IPS-20b (cell line): ENCODE measurements around the gene RAET1G.
A peak's percentile ranks its signal among the peaks of the same experiment; 100 is the strongest.
"Not testable (repeated sequence)": the region's sequence is repeated elsewhere in the genome, so short reads cannot be mapped to it uniquely, and the experiment has no call there.

Source experiments
- H3K27ac ChIP-seq: one replicate; pipeline ENCODE4 v1.5.1; 2013; ENCODE audit warnings: low read length
- H3K27me3 ChIP-seq: 2 replicates; pipeline ENCODE4 v1.6.1; 2013; ENCODE audit warnings: mild to moderate bottlenecking, low read length, inconsistent platforms; ENCODE audit not compliant: insufficient read depth
- H3K36me3 ChIP-seq: 2 replicates; pipeline ENCODE4 v1.6.1; 2013; ENCODE audit warnings: low read depth, mild to moderate bottlenecking, inconsistent platforms, low read length, moderate library complexity; ENCODE audit not compliant: insufficient read depth
- H3K4me1 ChIP-seq: 2 replicates; pipeline ENCODE4 v1.6.1; 2013; ENCODE audit warnings: mild to moderate bottlenecking, control low read depth, inconsistent platforms, low read length, moderate library complexity; ENCODE audit not compliant: insufficient read depth
- H3K4me3 ChIP-seq: 2 replicates; pipeline ENCODE4 v1.5.1; 2013; ENCODE audit warnings: mild to moderate bottlenecking, low read length, inconsistent platforms
- H3K9ac ChIP-seq: 2 replicates; pipeline ENCODE4 v1.6.1; 2013; ENCODE audit warnings: low read depth, mild to moderate bottlenecking, inconsistent platforms, low read length, moderate library complexity
- H3K9me3 ChIP-seq: 2 replicates; pipeline ENCODE4 v1.6.1; 2013; ENCODE audit warnings: mild to moderate bottlenecking, low read depth, low read length, inconsistent platforms; ENCODE audit not compliant: insufficient read depth

RAET1G gene, protein sequence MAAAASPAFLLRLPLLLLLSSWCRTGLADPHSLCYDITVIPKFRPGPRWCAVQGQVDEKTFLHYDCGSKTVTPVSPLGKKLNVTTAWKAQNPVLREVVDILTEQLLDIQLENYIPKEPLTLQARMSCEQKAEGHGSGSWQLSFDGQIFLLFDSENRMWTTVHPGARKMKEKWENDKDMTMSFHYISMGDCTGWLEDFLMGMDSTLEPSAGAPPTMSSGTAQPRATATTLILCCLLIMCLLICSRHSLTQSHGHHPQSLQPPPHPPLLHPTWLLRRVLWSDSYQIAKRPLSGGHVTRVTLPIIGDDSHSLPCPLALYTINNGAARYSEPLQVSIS

DNA sequence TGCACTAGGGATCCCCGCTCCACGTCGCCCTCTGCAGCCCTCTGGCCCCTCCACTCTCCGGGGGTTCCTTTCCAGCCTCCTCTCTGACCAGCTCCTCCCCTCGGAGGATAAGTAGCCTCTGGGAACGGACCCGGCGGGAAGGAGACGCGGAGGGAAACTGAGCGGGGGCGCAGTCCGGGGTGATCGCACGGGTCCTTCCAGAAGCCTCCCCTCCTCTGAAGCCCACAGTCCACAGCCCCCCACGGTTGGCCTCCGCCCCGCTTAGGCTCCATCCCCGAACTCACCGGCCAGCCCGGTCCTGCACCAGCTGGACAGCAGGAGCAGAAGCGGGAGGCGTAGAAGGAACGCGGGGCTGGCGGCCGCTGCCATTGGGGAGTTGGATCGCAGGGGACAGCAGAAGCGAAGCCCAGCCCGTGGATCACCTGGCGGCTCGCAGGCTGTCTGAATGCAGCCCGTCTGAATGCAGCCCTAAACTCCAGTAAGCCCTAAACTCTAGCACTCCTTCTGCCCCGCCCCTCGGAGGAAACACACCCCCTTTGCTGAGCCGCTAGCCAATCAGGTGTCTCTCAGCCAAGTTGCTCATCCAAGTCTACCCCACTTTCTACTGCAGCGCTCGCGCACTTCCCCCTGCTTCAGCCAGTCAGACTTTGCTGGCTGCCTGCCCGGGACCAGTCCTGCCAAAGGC is at the start of gene RAET1G:
Gene RAET1G, minus strand, starts transcription at position 480 of the 685 bp plus-strand sequence. Its CDS starts 111 bp downstream, at position 369.
- no peaks in the 10 kb centered on the region; the same call in 1 of the 2 replicates for H3K9me3 ChIP-seq
- peaks cover 91% of the 10 kb centered on the region for H3K27me3 ChIP-seq
- no peak within 1 kb of the TSS for H3K9ac ChIP-seq
- no peaks in the 10 kb centered on the region for H3K4me1 ChIP-seq
- peak within 1 kb of the TSS; percentile 61 for H3K4me3 ChIP-seq
- H3K36me3 ChIP-seq = no peaks in the 10 kb centered on the region
- no peak within 1 kb of the TSS for H3K27ac ChIP-seq

DNA sequence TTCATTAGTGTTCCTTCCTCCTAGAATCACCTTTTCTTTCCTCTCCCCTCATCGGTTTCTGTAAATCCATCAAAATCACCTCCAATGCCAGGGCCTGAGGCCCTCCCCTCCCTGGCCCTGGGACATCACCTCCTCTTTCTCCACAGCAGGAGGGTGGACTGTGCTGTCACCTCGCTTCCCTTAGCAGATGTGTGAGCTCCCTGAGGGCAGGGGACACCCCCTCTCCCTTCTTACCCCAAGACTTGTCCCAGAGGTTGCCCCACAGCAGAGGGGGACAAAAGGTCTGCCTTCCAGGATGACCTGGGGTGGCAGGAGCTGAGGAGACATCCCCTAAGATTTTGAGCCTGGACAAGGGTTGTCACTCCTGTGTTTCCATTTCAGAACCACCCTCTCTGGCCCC is 46.7 kb upstream of the RAET1G start:
- no peak overlapping the region for H3K27ac ChIP-seq

DNA sequence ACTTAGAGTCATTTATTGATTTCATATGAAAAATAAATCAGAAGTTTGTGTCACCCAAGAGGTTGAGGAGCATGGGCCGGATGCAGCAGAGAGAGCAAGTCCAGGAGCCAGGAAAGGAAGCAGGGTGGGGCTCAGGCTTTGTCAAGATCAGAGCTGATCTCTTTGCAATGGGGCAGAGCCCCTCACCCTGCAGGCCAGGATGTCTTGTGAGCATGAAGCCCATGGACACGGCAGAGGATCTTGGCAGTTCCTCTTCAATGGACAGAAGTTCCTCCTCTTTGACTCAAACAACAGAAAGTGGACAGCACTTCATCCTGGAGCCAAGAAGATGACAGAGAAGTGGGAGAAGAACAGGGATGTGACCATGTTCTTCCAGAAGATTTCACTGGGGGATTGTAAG is 46.0 kb upstream of the RAET1G start:
- not testable (repeated sequence) for H3K9me3 ChIP-seq, H3K4me1 ChIP-seq, H3K36me3 ChIP-seq, H3K9ac ChIP-seq, H3K27ac ChIP-seq, H3K4me3 ChIP-seq
- peaks cover 98% of the 10 kb centered on the region for H3K27me3 ChIP-seq

More for the DNA sequence above, 46.7 kb upstream of the RAET1G start:
- H3K36me3 ChIP-seq = no peaks in the 10 kb centered on the region
- H3K27me3 ChIP-seq = peaks cover 98% of the 10 kb centered on the region
- no peaks in the 10 kb centered on the region for H3K4me1 ChIP-seq
- no peak overlapping the region for H3K4me3 ChIP-seq
- H3K9ac ChIP-seq = no peak overlapping the region
- H3K9me3 ChIP-seq = no peaks in the 10 kb centered on the region; the same call in 1 of the 2 replicates

DNA sequence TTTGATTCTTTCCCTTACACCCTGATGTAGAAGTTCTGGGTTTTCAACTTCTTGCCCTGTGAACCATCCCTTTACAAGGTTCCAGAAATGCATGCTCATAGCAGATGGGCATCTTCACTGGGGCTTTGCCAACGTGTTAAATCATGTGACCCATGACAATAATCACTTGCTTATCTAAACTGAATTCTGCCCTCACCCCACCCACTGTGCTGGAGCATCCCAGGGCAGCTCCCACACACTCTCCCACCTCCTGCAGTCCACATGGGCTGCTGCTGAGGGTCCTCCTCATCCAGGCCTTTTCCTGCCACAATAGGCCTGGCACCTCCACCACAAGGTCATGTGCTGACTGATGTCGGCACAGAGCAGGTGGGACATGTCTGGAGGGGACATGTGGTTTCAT is 45.1 kb upstream of the RAET1G start:
- H3K9ac ChIP-seq, H3K27ac ChIP-seq, H3K4me3 ChIP-seq, H3K4me1 ChIP-seq, H3K36me3 ChIP-seq, H3K9me3 ChIP-seq: not testable (repeated sequence)
- H3K27me3 ChIP-seq = peaks cover 98% of the 10 kb centered on the region

DNA sequence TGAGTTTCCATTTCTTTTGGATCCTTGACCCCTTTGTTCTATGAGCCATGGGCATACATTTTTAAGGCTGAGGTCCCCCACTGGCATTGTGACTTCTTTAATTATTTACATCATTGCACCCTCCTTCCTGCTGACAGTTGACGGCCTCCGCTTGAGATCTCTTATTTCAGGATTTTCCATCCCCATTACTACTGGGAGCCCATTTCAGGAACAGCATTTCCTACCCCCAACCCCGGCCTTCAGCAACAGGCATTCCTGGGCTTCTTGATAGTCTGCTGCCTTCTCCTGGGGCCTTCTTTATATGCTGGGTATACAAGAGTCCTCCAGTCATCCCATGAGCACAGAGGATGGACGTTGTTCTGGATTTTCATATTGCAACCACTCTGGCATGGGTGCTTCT is 44.7 kb upstream of the RAET1G start:
- no peak overlapping the region for H3K4me3 ChIP-seq
- 0 out of 2 replicates have a peak, but pooled peaks cover 3% of the 10 kb centered on the region for H3K4me1 ChIP-seq
- peaks cover 98% of the 10 kb centered on the region for H3K27me3 ChIP-seq

DNA sequence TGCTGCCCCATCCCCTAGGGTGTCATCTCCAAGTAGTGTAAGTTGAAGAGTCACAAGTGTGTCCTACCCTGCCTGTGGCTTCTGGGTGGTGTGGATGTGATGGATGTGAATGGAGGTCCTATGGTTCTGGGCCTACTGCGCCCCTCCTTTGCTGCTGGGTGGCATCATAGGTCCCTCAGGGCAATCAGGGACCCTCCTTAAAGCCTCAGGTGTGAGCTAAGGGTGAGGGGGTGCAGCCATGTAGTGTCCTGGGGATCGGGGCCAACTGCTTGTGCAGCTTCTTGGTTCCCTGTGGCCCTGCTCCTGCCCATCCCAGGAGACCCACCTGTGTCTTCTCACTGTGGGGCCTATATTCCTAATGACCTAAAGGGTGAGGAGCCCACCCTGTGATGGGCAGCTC is 43.4 kb upstream of the RAET1G start:
- not testable (repeated sequence) for H3K36me3 ChIP-seq, H3K9me3 ChIP-seq, H3K27ac ChIP-seq, H3K4me1 ChIP-seq, H3K9ac ChIP-seq, H3K4me3 ChIP-seq
- peaks cover 100% of the 10 kb centered on the region for H3K27me3 ChIP-seq

More for the DNA sequence above, 44.7 kb upstream of the RAET1G start:
- Histone ChIP-seq H3K9ac (no peak overlapping the region), H3K9me3 (no peaks in the 10 kb centered on the region; the same call in 1 of the 2 replicates), H3K36me3 (no peaks in the 10 kb centered on the region), H3K27ac (no peak overlapping the region)

DNA sequence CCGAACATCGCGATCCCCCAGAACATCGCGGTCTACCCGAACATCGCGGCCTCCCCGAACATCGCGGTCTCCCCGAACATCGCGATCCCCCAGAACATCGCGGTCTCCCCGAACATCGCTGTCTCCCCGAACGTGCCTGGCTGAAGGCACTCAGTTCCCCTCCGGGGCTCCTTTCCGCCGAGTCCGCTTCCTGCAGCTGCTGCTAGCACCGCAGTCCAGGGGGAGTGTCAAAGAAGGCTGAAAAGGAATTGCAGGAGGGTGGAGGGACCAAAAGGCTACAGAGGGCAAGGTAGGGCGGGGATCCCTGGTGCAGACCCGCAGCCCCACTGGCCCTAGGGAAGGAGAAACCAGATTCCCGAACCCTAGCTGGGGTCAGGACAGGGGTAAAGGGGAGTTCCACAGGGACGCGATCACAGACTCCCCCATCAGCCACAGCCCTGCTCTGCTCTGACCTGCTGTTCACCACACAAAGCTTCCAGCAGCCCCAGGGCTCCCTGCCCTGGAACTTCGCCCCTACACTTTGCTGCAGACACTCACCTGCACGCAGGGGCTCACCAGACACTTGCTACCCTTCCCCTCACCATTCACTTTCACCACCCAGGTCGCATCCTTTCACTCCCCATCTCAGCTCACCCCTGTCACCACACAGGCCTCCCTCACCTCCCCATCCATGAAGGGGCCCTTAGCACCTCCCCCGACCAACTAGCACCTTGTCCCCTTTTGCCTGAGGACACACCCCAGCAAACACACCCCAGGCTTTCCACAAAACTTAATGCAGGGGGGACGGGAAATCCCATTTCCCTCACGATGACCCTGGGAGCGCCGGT is 42.5 kb upstream of the RAET1G start:
- Histone ChIP-seq H3K9ac (no peak overlapping the region), H3K36me3 (no peaks in the 10 kb centered on the region), H3K27me3 (peaks cover 100% of the 10 kb centered on the region), H3K4me1 (0 out of 2 replicates have a peak, but pooled peaks cover 3% of the 10 kb centered on the region), H3K9me3 (no peaks in the 10 kb centered on the region; the same call in 1 of the 2 replicates), H3K4me3 (peak overlapping the region; percentile 83), H3K27ac (no peak overlapping the region)

DNA sequence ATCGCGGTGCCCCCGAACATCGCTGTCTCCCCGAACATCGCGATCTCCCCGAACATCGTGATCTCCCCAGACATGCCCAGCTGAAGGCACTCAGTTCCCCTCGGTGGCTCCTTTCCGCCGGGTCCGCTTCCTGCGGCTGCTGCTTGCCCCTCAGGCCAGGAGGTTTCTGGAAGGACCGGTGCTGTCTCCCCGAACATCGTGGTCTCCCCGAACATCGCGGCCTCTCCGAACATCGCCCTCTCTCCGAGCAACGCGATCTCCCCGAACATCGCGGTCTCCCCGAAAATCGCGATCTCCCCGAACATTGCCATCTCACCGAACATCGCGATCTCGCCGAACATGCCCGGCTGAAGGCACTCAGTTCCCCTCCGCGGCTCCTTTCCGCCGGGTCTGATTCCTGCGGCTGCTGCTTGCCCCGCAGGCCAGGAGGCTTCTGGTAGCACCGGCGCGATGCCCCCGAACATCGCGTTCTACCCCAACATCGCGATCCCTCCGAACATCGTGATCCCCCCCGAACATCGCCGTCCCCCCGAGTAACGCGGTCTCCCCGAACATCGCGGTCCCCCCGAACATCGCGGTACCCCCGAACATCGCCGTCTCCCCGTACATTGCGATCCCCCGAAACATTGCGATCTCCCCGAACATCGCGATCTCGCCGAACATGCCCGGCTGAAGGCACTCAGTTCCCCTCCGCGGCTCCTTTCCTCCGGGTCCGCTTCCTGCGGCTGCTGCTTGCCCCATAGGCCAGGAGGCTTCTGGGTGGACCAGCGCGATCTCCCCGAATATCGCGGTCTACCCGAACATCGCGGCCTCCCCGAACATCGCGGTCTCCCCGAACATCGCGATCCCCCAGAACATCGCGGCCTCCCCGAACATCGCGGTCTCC is 41.6 kb upstream of the RAET1G start:
- Histone ChIP-seq H3K4me3 (peak overlapping the region; percentile 83), H3K4me1 (0 out of 2 replicates have a peak, but pooled peaks cover 3% of the 10 kb centered on the region), H3K9me3 (no peaks in the 10 kb centered on the region; the same call in 1 of the 2 replicates), H3K27me3 (peaks cover 100% of the 10 kb centered on the region), H3K36me3 (no peaks in the 10 kb centered on the region), H3K9ac (no peak overlapping the region), H3K27ac (no peak overlapping the region)

DNA sequence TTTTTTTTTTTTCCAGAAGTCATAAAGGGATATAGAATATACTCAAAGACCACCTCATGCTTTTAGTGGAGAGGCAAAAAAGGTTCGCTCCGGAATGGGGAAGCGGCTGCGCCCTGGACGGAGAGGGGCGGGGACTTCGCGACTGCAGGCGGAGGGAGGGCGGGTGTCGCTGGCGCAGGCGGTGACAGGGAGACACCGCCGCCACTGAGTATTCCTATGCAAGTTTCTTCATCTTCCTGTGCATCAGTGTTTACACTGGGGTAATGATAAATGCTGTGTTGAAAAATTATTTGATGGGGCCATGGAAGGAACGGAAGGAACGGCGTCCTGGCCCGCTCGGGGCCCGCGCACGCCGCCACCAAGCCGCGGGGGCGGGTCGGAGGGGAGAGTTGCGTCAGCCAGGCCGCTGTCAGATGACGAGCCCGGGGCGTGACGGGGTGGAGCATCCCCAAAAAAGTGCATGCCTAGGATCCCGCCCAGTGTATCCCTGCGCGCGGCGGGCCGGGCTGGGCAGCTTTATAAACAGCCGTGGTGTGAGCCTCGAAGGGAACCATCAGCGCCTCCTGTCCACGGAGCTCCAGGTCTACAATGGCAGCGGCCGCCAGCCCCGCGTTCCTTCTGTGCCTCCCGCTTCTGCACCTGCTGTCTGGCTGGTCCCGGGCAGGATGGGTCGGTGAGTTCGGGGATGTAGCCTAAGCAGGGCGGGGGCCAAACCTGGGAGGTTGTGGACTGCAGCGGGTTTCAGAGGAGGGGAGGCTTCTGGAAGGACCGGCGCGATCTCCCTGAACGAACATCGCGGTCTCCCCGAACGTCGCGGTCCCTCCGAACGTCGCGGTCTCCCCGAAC is 40.8 kb upstream of the RAET1G start, which contains the start of gene ULBP1:
Gene ULBP1, plus strand, starts transcription at position 482 of the 846 bp plus-strand sequence. Its CDS starts 107 bp downstream, at position 589.
- no peak within 1 kb of the TSS for H3K27ac ChIP-seq
- H3K27me3 ChIP-seq = peaks cover 100% of the 10 kb centered on the region
- no peaks in the 10 kb centered on the region for H3K36me3 ChIP-seq
- no peaks in the 10 kb centered on the region; the same call in 1 of the 2 replicates for H3K9me3 ChIP-seq
- peak within 1 kb of the TSS; percentile 60; the same call in 1 of the 2 replicates for H3K9ac ChIP-seq
- H3K4me1 ChIP-seq = 0 out of 2 replicates have a peak, but pooled peaks cover 3% of the 10 kb centered on the region
- H3K4me3 ChIP-seq = peak within 1 kb of the TSS; percentile 83

DNA sequence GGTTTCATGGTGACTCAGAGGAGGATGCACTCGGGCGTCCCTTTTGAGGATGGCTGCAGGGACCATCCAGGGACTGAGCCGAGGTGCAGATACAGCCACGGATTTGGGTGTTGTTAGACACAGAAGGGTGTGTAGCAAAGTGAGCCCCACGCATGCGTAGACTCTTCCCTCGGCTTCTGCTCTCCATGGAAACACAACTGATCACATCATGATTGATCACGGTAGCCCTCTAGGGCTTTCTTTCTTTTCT is 40.2 kb upstream of the RAET1G start:
- Histone ChIP-seq H3K4me3 (peak overlapping the region; percentile 83), H3K9ac (peak overlapping the region; percentile 60; the same call in 1 of the 2 replicates)

More for the DNA sequence above, 40.2 kb upstream of the RAET1G start:
- Histone ChIP-seq H3K36me3 (no peaks in the 10 kb centered on the region), H3K9me3 (no peaks in the 10 kb centered on the region; the same call in 1 of the 2 replicates), H3K27me3 (peaks cover 97% of the 10 kb centered on the region), H3K27ac (no peak overlapping the region), H3K4me1 (0 out of 2 replicates have a peak, but pooled peaks cover 3% of the 10 kb centered on the region)
